ENCODE results near the gene SEMA5B.

The SEMA5B gene

GRCh38 chr3:123005291-123005690 is 22.3 kb downstream of the SEMA5B start:
- Histone ChIP-seq H3K27me3 (ENCODE audit: low read length) (no peaks in the 10 kb centered on the region), H3F3A (ENCODE audit: insufficient read depth) (no peaks in the 10 kb centered on the region), H3K27ac (ENCODE audit: low read depth, low read length) (no peak overlapping the region), H3K9ac (ENCODE audit: low read length) (no peak overlapping the region), H3K79me2 (ENCODE audit: insufficient read depth, low read length) (no peaks in the 10 kb centered on the region), H3K9me3 (ENCODE audit: insufficient read depth, low read length) (no peaks in the 10 kb centered on the region), H3K4me2 (ENCODE audit: low read depth, low read length, poor library complexity, severe bottlenecking) (no peak overlapping the region), H4K20me1 (ENCODE audit: low read depth, low read length) (no peaks in the 10 kb centered on the region), H3K9me2 (replicated peaks; ENCODE audit: insufficient read depth, low read length) (no peaks in the 10 kb centered on the region), H3K4me3 (ENCODE audit: insufficient read depth, low read length, poor library complexity, severe bottlenecking) (no peak overlapping the region), H3K36me3 (ENCODE audit: low read length) (no peaks in the 10 kb centered on the region), H2AFZ (ENCODE audit: low read depth, low read length, severe bottlenecking) (no peak overlapping the region)
- no peak for TF ChIP-seq CTCF (IDR thresholded peaks at IDR 0.05; ENCODE audit: insufficient read depth, low read length, poor library complexity, severe bottlenecking)
- TF ChIP-seq EZH2phosphoT487 (conservative IDR thresholded peaks at IDR 0.05; ENCODE audit: low read length) = no peak

- Histone ChIP-seq H3K9me2 (replicated peaks; ENCODE audit: insufficient read depth, low read length) (no peaks in the 10 kb centered on the region), H4K20me1 (ENCODE audit: low read depth, low read length) (no peaks in the 10 kb centered on the region), H3K9me3 (ENCODE audit: insufficient read depth, low read length) (no peaks in the 10 kb centered on the region), H3K27ac (ENCODE audit: low read depth, low read length) (no peak overlapping the region), H3K36me3 (ENCODE audit: low read length) (no peaks in the 10 kb centered on the region), H3K79me2 (ENCODE audit: insufficient read depth, low read length) (no peaks in the 10 kb centered on the region), H3F3A (ENCODE audit: insufficient read depth) (no peaks in the 10 kb centered on the region), H3K9ac (ENCODE audit: low read length) (no peak overlapping the region), H3K27me3 (ENCODE audit: low read length) (no peaks in the 10 kb centered on the region), H3K4me3 (ENCODE audit: insufficient read depth, low read length, poor library complexity, severe bottlenecking) (no peak overlapping the region), H3K4me2 (ENCODE audit: low read depth, low read length, poor library complexity, severe bottlenecking) (no peak overlapping the region), H2AFZ (ENCODE audit: low read depth, low read length, severe bottlenecking) (no peak overlapping the region)
- TF ChIP-seq CTCF (IDR thresholded peaks at IDR 0.05; ENCODE audit: insufficient read depth, low read length, poor library complexity, severe bottlenecking) (no peak), EZH2phosphoT487 (conservative IDR thresholded peaks at IDR 0.05; ENCODE audit: low read length) (no peak)
These were observed 23.2 kb downstream of the SEMA5B start for GRCh38 chr3:123004201-123004918.

GRCh38 chr3:123002749-123003497 is 24.6 kb downstream of the SEMA5B start:
- Histone ChIP-seq H2AFZ (ENCODE audit: low read depth, low read length, severe bottlenecking) (no peak overlapping the region), H3K79me2 (ENCODE audit: insufficient read depth, low read length) (no peaks in the 10 kb centered on the region), H3K4me3 (ENCODE audit: insufficient read depth, low read length, poor library complexity, severe bottlenecking) (no peak overlapping the region), H3K9me2 (replicated peaks; ENCODE audit: insufficient read depth, low read length) (no peaks in the 10 kb centered on the region), H3K9ac (ENCODE audit: low read length) (no peak overlapping the region), H3F3A (ENCODE audit: insufficient read depth) (no peaks in the 10 kb centered on the region), H3K27ac (ENCODE audit: low read depth, low read length) (no peak overlapping the region), H3K4me2 (ENCODE audit: low read depth, low read length, poor library complexity, severe bottlenecking) (no peak overlapping the region), H3K9me3 (ENCODE audit: insufficient read depth, low read length) (no peaks in the 10 kb centered on the region), H3K27me3 (ENCODE audit: low read length) (no peaks in the 10 kb centered on the region), H4K20me1 (ENCODE audit: low read depth, low read length) (no peaks in the 10 kb centered on the region), H3K36me3 (ENCODE audit: low read length) (no peaks in the 10 kb centered on the region)
- TF ChIP-seq CTCF (IDR thresholded peaks at IDR 0.05; ENCODE audit: insufficient read depth, low read length, poor library complexity, severe bottlenecking) (no peak), EZH2phosphoT487 (conservative IDR thresholded peaks at IDR 0.05; ENCODE audit: low read length) (no peak)
